Measurements from ENCODE around the gene FCGBP.

DNA sequence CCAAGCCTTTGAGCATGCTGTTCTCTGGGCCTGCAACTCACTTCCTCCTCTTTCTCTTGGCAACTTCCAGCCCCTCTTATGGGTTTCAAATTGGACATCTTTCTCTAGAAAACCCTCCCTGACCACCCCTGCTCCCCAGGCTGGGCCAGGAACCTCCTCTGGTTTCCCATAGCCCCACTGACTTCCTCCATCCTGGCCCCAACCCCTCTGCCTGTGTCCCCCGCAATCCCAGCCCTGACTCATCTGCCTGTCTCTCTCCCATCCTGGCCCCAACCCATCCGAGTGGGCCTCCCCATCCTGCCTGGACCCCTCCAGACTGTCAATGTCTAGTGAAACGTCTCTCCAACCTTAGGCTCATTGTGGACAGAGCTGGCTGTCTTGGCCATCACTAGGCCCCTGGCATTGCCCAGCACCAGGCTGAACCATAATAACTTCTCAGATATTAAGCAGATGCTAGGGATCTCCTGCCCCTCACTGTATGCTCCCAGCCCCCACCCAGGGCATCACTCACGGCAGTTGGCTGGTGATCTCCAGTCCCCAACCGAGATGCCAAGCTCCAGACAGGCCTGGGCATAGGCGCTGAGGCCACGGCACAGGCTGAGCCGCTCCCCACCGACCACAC lies 16.8 kb downstream of the FCGBP start:
- TF ChIP-seq POLR2A (IDR thresholded peaks at IDR 0.05) (no peak), CTCF (IDR thresholded peaks at IDR 0.05) (no peak)
